ENCODE results near the gene UPF3B. TPM values are rescaled to one million over a fixed set of nuclear protein-coding genes. Genes with fewer than 3 reads are reported as not detected.

The UPF3B gene
- total and polyA plus RNA-seq, 9 of the 15 experiments (the other 6 are each of a cell fraction or from before 2014, with no cell fraction given), result 17.6 to 57.0 (median 32.3) TPM

GRCh38 chrX:119791437-119792231 lies 61.1 kb downstream of the UPF3B start, which contains the start of gene RPL39 (continued):
- no peak for TF ChIP-seq CHD7 (IDR thresholded peaks at IDR 0.05; ENCODE audit: low read depth, low read length)
- no peak for TF ChIP-seq MED1 (CRISPR knock-in tag; IDR thresholded peaks at IDR 0.05; ENCODE audit: borderline replicate concordance)
- TF ChIP-seq RBM14 (IDR thresholded peaks at IDR 0.05; ENCODE audit: borderline replicate concordance, insufficient read depth, low read depth, low read length), result no peak
- no peak for TF ChIP-seq HNRNPUL1 (IDR thresholded peaks at IDR 0.05; ENCODE audit: low read length)
- no peak for TF ChIP-seq SREBF1 (IDR thresholded peaks at IDR 0.05; ENCODE audit: borderline replicate concordance, low read depth, low read length)
- peak; percentile 29; the same call in 1 of the 2 replicates for TF ChIP-seq SPI1 (IDR thresholded peaks at IDR 0.05; ENCODE audit: borderline replicate concordance, low read depth, low read length)
- no peak for TF ChIP-seq RBM17 (IDR thresholded peaks at IDR 0.05; ENCODE audit: borderline replicate concordance, low read depth, low read length)
- no peak; the same call in 1 of the 2 replicates for TF ChIP-seq ZFP91 (CRISPR knock-in tag; IDR thresholded peaks at IDR 0.05)
- TF ChIP-seq POLR2H (tag; IDR thresholded peaks at IDR 0.05; ENCODE audit: low read depth), result peak; percentile 95
- TF ChIP-seq ARID2 (IDR thresholded peaks at IDR 0.05), result no peak
